HepG2 (cell line): ENCODE results near the gene HES7. TPM values are rescaled to one million over a fixed set of nuclear protein-coding genes. Genes with fewer than 3 reads are reported as not detected.

ENCODE experiments used
- ATAC-seq: fragments of 200-7000 bp; cut with Tn5 transposase; 3 replicates; pipeline ENCODE4 v1.9.1; 2020; ENCODE audit warnings: mild to moderate bottlenecking, moderate library complexity
- BruUV-seq: library from RNA; stranded (reverse); fragments of 400-500 nt; replicated peaks from 2 replicates; lab custom pipeline; 2021; lab: Mats Ljungman, UMichigan
- CTCF ChIA-PET: fragments of 300-600 bp; formaldehyde crosslinking; extraction: SDS; loops from one replicate; lab custom pipeline; 2021; ENCODE audit warnings: low total read pairs, inconsistent platforms, low intra/inter-chr PET ratio; lab: Yijun Ruan, JAX
- POLR2A ChIA-PET: fragments of 350-600 bp; sonication (Branson Sonifier 250); formaldehyde crosslinking; loops from one replicate; lab custom pipeline; 2020; ENCODE audit warnings: antibody characterized with exemption, inconsistent platforms; lab: Yijun Ruan, JAX
- DNase-seq: peaks from one replicate; pipeline ENCODE4 v3.0.0-alpha.2; 2015; ENCODE audit warnings: low spot score
- FAIRE-seq: peaks from 3 replicates; lab custom pipeline; 2011; peaks lifted over from hg19 to GRCh38; lab: Jason Lieb, UNC
- H2AFZ ChIP-seq: one replicate; pipeline ENCODE4 v1.6.1; 2011; ENCODE audit warnings: low read length, inconsistent platforms
- H3K27ac ChIP-seq: fragments of 300-600 bp; 3 replicates; pipeline ENCODE4 v1.8.0; 2011; ENCODE audit warnings: mixed run types, mild to moderate bottlenecking, mixed read lengths, low read length, inconsistent platforms; ENCODE audit not compliant: insufficient read depth; ENCODE audit errors: extremely low read length
- H3K27me3 ChIP-seq, 2 experiments: fragments of 200-600 bp in 1 of 2; 2 replicates in 1 of 2; 3 replicates in 1 of 2; pipeline versions ENCODE4 v1.6.0 to v1.8.0; 2011; ENCODE audit warnings: low read length in 2 of 2, mild to moderate bottlenecking in 2 of 2, moderate library complexity in 2 of 2, inconsistent platforms in 1 of 2; ENCODE audit not compliant: insufficient read depth in 2 of 2, control insufficient read depth in 1 of 2
- H3K36me3 ChIP-seq, 2 experiments: fragments of 200-600 bp in 1 of 2; replicated peaks in 1 of 2; 2 replicates in 1 of 2; 3 replicates in 1 of 2; pipeline versions ENCODE4 v1.5.1 to v1.8.0; 2011; ENCODE audit warnings: low read length in 2 of 2, inconsistent platforms in 1 of 2; ENCODE audit not compliant: insufficient read depth in 2 of 2, control insufficient read depth in 1 of 2
- H3K4me1 ChIP-seq: 2 replicates; pipeline ENCODE4 v1.5.1; 2012; ENCODE audit warnings: low read length, inconsistent platforms; ENCODE audit not compliant: insufficient read depth
- H3K4me2 ChIP-seq: 2 replicates; pipeline ENCODE4 v1.6.0; 2011; ENCODE audit warnings: low read depth, low read length, inconsistent platforms
- H3K4me3 ChIP-seq, 3 experiments: fragments of 200-600 bp in 1 of 3; sonication (generic), shearing (Covaris generic) in 1 of 3; replicated peaks in 1 of 3; 2 replicates each; pipeline ENCODE4 v1.5.1; 2011 to 2016; ENCODE audit warnings: low read length in 3 of 3, inconsistent platforms in 2 of 3, low read depth in 2 of 3, mild to moderate bottlenecking in 2 of 3, control low read depth in 1 of 3, mixed read lengths in 1 of 3; ENCODE audit not compliant: insufficient read depth in 1 of 3
- H3K79me2 ChIP-seq: one replicate; pipeline ENCODE4 v1.6.1; 2011; ENCODE audit warnings: low read length, inconsistent platforms; ENCODE audit not compliant: insufficient read depth
- H3K9ac ChIP-seq: 2 replicates; pipeline ENCODE4 v1.6.0; 2011; ENCODE audit warnings: mild to moderate bottlenecking, low read depth, low read length, inconsistent platforms; ENCODE audit not compliant: insufficient read depth
- H3K9me3 ChIP-seq: 2 replicates; pipeline ENCODE4 v1.5.1; 2012; ENCODE audit warnings: mild to moderate bottlenecking, low read length
- H4K20me1 ChIP-seq: 2 replicates; pipeline ENCODE4 v1.6.0; 2011; ENCODE audit warnings: inconsistent platforms, mild to moderate bottlenecking, low read length, moderate library complexity; ENCODE audit not compliant: insufficient read depth
- EZH2 ChIP-seq: conservative IDR thresholded peaks from 2 replicates; pipeline ENCODE4 v1.6.1; 2012; ENCODE audit warnings: mild to moderate bottlenecking, low read depth, low read length, moderate library complexity
- WGBS: methylation state at CpG from one replicate; pipeline ENCODE4 v1.1.6; 2017; ENCODE audit warnings: low lambda C conversion rate; 5-methylcytosine and 5-hydroxymethylcytosine counted together
- in situ Hi-C: cut with HindIII; loops from 2 replicates; pipeline ENCODE4 v1.10.0; 2017; ENCODE audit warnings: low pct_unique_long_range_greater_than_20kb; ENCODE audit not compliant: extremely low pct_ligation_motif_present
- intact Hi-C: fragments of 100-400 bp; cut with micrococcal nuclease; formaldehyde crosslinking; loops from one replicate; pipeline ENCODE4 v1.10.0; 2022; ENCODE audit not compliant: unreplicated experiment
- polyA plus RNA-seq, 8 experiments: library from polyadenylated mRNA; depleted of rRNA in 3 of 8; stranded (reverse) in 7 of 8; unstranded in 1 of 8; fragments of >200 nt; fragmentation: Illumina TruSeq in 4 of 8; extraction: Trizol in 4 of 8; gene quantifications; 2 replicates each; pipeline versions ENCODE4 v1.2.1 to v1.2.3, GENCODE V29; 2011 to 2016; ENCODE audit warnings: low read depth in 4 of 8, missing spikeins in 1 of 8, mixed read lengths in 1 of 8; ENCODE audit not compliant: insufficient read depth in 1 of 8
- total RNA-seq, 5 experiments: library from RNA; depleted of rRNA; stranded (reverse); fragments of >200 nt; fragmentation: Illumina TruSeq; extraction: Trizol; gene quantifications; 2 replicates each; pipeline ENCODE4 v1.2.3, GENCODE V29; 2016; ENCODE audit warnings: low read depth in 1 of 5
- TF ChIP-seq, protein P1 (sequence below): sonication (generic); formaldehyde crosslinking; IDR thresholded peaks from 2 replicates; pipeline ENCODE4 v1.5.1; 2020; ENCODE audit warnings: mild to moderate bottlenecking, missing genetic modification reagents, moderate library complexity
- TF ChIP-seq, protein P2 (sequence below): sonication (generic); formaldehyde crosslinking; IDR thresholded peaks from 2 replicates; pipeline ENCODE4 v1.8.1; 2022; ENCODE audit warnings: low read depth, mild to moderate bottlenecking, missing genetic modification reagents

Gene HES7
- total and polyA plus RNA-seq, 2 of the 13 experiments (the other 11 are each of a cell fraction or from before 2014, with no cell fraction given) = not detected

DNA sequence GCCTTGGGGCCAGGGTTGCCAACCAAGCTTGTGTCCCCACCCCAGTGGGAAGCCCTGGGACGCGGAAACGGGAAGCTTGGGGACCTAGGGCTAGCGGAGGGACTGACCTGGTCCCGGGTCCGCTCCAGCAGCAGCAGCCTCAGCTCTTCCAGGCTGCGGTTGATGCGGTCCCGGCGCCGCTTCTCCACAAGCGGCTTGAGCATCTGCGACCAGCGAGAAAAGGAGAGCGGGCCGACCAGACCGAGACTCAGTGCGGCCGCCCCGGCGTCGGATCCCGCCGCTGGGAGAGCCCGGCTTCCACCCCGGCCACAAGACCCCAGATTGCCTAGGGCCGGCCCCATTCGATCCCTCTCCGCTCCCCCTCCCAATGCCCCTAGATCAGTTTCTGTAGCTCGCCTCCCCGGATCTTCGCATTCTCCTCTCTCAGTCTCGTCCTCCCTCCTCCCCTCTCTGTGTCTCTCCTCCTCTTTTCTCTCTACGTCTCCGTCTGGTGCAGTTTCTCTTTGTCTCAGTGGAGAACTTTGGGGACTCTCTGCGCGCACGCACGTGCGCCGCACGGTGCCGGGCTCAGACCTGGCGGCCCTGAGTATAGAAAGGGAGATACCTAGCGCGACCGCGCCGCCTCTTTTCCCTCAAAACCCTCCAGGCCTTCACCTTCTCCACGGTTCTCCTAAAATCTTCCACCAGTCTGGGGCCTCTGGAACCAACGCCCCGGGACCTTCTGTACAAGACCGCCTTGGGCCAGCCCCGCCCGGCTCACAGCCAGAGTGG lies 797 bp downstream of the HES7 start (continued):
- TF ChIP-seq, protein P1, sequence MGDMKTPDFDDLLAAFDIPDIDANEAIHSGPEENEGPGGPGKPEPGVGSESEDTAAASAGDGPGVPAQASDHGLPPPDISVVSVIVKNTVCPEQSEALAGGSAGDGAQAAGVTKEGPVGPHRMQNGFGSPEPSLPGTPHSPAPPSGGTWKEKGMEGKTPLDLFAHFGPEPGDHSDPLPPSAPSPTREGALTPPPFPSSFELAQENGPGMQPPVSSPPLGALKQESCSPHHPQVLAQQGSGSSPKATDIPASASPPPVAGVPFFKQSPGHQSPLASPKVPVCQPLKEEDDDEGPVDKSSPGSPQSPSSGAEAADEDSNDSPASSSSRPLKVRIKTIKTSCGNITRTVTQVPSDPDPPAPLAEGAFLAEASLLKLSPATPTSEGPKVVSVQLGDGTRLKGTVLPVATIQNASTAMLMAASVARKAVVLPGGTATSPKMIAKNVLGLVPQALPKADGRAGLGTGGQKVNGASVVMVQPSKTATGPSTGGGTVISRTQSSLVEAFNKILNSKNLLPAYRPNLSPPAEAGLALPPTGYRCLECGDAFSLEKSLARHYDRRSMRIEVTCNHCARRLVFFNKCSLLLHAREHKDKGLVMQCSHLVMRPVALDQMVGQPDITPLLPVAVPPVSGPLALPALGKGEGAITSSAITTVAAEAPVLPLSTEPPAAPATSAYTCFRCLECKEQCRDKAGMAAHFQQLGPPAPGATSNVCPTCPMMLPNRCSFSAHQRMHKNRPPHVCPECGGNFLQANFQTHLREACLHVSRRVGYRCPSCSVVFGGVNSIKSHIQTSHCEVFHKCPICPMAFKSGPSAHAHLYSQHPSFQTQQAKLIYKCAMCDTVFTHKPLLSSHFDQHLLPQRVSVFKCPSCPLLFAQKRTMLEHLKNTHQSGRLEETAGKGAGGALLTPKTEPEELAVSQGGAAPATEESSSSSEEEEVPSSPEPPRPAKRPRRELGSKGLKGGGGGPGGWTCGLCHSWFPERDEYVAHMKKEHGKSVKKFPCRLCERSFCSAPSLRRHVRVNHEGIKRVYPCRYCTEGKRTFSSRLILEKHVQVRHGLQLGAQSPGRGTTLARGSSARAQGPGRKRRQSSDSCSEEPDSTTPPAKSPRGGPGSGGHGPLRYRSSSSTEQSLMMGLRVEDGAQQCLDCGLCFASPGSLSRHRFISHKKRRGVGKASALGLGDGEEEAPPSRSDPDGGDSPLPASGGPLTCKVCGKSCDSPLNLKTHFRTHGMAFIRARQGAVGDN (CRISPR knock-in tag) = peak; percentile 55

DNA sequence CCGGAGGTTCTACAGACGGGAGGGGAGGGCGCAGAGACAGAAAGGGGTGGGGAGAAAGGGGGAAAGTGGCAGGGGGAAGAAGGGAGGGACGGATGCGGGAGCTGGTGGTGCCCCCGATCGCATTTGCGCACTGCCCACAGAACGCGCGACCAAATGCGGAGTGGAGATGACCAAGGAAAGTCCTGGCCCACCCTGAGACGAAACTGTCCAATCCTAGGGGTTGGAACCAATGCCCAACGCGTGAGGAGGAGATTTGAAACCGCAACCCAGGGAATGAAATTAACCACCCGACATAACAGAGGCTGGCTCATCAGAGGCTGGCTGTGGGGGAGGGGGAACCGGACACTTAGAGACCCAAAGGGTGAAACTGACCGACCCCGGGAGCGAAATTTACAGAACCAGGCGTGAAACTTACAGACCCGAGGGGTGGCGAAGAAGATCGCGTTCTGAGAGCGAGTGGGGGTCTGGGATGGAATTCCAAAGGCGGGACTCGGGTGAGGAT lies 1.4 kb downstream of the HES7 start:
- Histone ChIP-seq H3K4me2 (peak overlapping the region; percentile 100), H3K4me3 (peak overlapping the region; percentile 48 to 95 (median 68)), H4K20me1 (peaks cover 13% of the 10 kb centered on the region; the same call in 1 of the 2 replicates), H3K9ac (peak overlapping the region; percentile 13; the same call in 1 of the 2 replicates), H3K36me3 (no peaks in the 10 kb centered on the region), H3K4me1 (peaks cover 65% of the 10 kb centered on the region), H3K79me2 (no peaks in the 10 kb centered on the region), H3K9me3 (no peaks in the 10 kb centered on the region), H3K27me3 (peaks cover 5 to 41% of the 10 kb centered on the region in 2 experiments), H3K27ac (no peak overlapping the region), H2AFZ (no peak overlapping the region)
- CTCF ChIA-PET = interaction anchor here (1.4 kb wide), 1 partner anchor 36 kb away, joined by 4 read pairs; no protein-coding TSS in a partner anchor
- ATAC-seq (no peak), FAIRE-seq (no peak), DNase-seq (no peak)
- 2% methylated on average over 22 of the region's 29 CpGs for WGBS
- peak; percentile 77 for TF ChIP-seq EZH2
- TF ChIP-seq, protein P2, sequence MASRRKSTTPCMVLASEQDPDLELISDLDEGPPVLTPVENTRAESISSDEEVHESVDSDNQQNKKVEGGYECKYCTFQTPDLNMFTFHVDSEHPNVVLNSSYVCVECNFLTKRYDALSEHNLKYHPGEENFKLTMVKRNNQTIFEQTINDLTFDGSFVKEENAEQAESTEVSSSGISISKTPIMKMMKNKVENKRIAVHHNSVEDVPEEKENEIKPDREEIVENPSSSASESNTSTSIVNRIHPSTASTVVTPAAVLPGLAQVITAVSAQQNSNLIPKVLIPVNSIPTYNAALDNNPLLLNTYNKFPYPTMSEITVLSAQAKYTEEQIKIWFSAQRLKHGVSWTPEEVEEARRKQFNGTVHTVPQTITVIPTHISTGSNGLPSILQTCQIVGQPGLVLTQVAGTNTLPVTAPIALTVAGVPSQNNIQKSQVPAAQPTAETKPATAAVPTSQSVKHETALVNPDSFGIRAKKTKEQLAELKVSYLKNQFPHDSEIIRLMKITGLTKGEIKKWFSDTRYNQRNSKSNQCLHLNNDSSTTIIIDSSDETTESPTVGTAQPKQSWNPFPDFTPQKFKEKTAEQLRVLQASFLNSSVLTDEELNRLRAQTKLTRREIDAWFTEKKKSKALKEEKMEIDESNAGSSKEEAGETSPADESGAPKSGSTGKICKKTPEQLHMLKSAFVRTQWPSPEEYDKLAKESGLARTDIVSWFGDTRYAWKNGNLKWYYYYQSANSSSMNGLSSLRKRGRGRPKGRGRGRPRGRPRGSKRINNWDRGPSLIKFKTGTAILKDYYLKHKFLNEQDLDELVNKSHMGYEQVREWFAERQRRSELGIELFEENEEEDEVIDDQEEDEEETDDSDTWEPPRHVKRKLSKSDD (CRISPR knock-in tag) = no peak
- intact Hi-C loops (no loop called here), in situ Hi-C loops (loop anchor here (5.0 to 10.0 kb wide), 3 partner anchors 35 to 180 kb away; no protein-coding TSS in a partner anchor)
- POLR2A ChIA-PET = interaction anchor here (0.7 to 5.1 kb wide), 5 partner anchors 31 to 126 kb away, joined by 3 to 35 read pairs (median 4); partner anchors contain the start of genes AURKB and CTC1
- BruUV-seq = no TSS peak
